Muscle layer of colon (tissue), 2 donors: ENCODE results near the gene TRMT5.

Source experiments
- H3K27ac ChIP-seq: one replicate; pipeline ENCODE4 v1.7.0; 2013; ENCODE audit warnings: low read depth, mild to moderate bottlenecking, low read length, moderate library complexity
- H3K27me3 ChIP-seq, 2 donors: one replicate each; pipeline ENCODE4 v1.7.0; 2013; ENCODE audit warnings: low read length in 2 of 2, mild to moderate bottlenecking in 2 of 2; ENCODE audit not compliant: insufficient read depth in 2 of 2, control insufficient read depth in 1 of 2
- H3K36me3 ChIP-seq: one replicate; pipeline ENCODE4 v1.7.0; 2013; ENCODE audit warnings: mild to moderate bottlenecking, low read length; ENCODE audit not compliant: insufficient read depth
- H3K4me1 ChIP-seq: one replicate; pipeline ENCODE4 v1.7.0; 2013; ENCODE audit warnings: mild to moderate bottlenecking, low read length; ENCODE audit not compliant: insufficient read depth
- H3K4me3 ChIP-seq, 2 donors: one replicate each; pipeline ENCODE4 v1.7.0; 2013; ENCODE audit warnings: low read length in 2 of 2, low read depth in 1 of 2, mild to moderate bottlenecking in 1 of 2, moderate library complexity in 1 of 2
- H3K9ac ChIP-seq: one replicate; pipeline ENCODE4 v1.7.0; 2013; ENCODE audit warnings: low read length
- H3K9me3 ChIP-seq: one replicate; pipeline ENCODE4 v1.7.0; 2013; ENCODE audit warnings: mild to moderate bottlenecking, low read length
- donor health status: abdominal sarcoma.
- donor health status: Adenocarcinoma of cecum.

TRMT5 gene

GRCh38 chr14:60926002-60926401 lies 54.9 kb downstream of the TRMT5 start:
- no peaks in the 10 kb centered on the region for H3K36me3 ChIP-seq
- no peaks in the 10 kb centered on the region for H3K4me1 ChIP-seq
- no peaks in the 10 kb centered on the region for H3K9me3 ChIP-seq
- no peak overlapping the region for H3K9ac ChIP-seq
- no peak overlapping the region for H3K4me3 ChIP-seq
- no peaks in the 10 kb centered on the region for H3K27me3 ChIP-seq
- H3K27ac ChIP-seq, result no peak overlapping the region

- Histone ChIP-seq H3K9ac (no peak overlapping the region), H3K4me1 (no peaks in the 10 kb centered on the region), H3K27me3 (no peaks in the 10 kb centered on the region), H3K36me3 (no peaks in the 10 kb centered on the region), H3K27ac (no peak overlapping the region), H3K4me3 (no peak overlapping the region), H3K9me3 (no peaks in the 10 kb centered on the region)
Measured at GRCh38 chr14:60925286-60925685, 55.6 kb downstream of the TRMT5 start.

- Histone ChIP-seq H3K9ac (no peak overlapping the region), H3K27ac (no peak overlapping the region), H3K4me3 (no peak overlapping the region), H3K4me1 (no peaks in the 10 kb centered on the region), H3K9me3 (no peaks in the 10 kb centered on the region), H3K36me3 (no peaks in the 10 kb centered on the region), H3K27me3 (no peaks in the 10 kb centered on the region)
Measured at GRCh38 chr14:60922050-60922449, 58.8 kb downstream of the TRMT5 start.
